ENCODE measurements around the gene FOXD4L3.
"Not testable (repeated sequence)": the region's sequence is repeated elsewhere in the genome, so short reads cannot be mapped to it uniquely, and the experiment has no call there.

DNA sequence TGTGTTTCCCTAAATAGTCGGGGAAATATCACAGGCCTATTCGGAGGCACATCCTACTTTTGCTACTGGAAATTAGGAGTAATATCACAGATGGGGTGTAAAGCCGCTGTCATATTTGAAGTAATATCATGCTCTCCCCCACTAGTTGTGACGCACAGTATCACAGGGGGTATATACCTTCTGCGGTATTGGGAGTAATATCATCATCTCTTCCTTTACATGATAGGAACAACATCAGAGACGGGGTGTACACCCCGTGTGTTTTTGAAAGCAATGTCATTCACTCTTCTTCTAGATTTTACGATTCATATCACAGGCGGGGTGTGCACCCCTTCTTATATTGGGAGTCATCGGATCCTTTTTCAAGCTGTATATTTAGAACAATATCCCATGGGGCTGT, 15.5 kb downstream of the FOXD4L3 start:
- TF ChIP-seq, protein P1, sequence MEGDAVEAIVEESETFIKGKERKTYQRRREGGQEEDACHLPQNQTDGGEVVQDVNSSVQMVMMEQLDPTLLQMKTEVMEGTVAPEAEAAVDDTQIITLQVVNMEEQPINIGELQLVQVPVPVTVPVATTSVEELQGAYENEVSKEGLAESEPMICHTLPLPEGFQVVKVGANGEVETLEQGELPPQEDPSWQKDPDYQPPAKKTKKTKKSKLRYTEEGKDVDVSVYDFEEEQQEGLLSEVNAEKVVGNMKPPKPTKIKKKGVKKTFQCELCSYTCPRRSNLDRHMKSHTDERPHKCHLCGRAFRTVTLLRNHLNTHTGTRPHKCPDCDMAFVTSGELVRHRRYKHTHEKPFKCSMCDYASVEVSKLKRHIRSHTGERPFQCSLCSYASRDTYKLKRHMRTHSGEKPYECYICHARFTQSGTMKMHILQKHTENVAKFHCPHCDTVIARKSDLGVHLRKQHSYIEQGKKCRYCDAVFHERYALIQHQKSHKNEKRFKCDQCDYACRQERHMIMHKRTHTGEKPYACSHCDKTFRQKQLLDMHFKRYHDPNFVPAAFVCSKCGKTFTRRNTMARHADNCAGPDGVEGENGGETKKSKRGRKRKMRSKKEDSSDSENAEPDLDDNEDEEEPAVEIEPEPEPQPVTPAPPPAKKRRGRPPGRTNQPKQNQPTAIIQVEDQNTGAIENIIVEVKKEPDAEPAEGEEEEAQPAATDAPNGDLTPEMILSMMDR (IDR thresholded peaks at IDR 0.05) = not testable (repeated sequence)
- not testable (repeated sequence) for TF ChIP-seq CHD4 (IDR thresholded peaks at IDR 0.05; ENCODE audit: borderline replicate concordance); JUNB (IDR thresholded peaks at IDR 0.05); KDM5A (IDR thresholded peaks at IDR 0.05); EP300 (IDR thresholded peaks at IDR 0.05); RAD21 (conservative IDR thresholded peaks at IDR 0.05 in 1 of 2, IDR thresholded peaks at IDR 0.05 in 1 of 2); RCOR1 (IDR thresholded peaks at IDR 0.05; ENCODE audit: low read depth, low read length); POLR2A (IDR thresholded peaks at IDR 0.05; ENCODE audit: low read length)
